ENCODE data around the gene CPAMD8. TPM values are rescaled to one million over a fixed set of nuclear protein-coding genes. Genes with fewer than 3 reads are reported as not detected.

The CPAMD8 gene
- total RNA-seq, 2 donors from 2014 or later, result 5.5 to 21.4 TPM

GRCh38 chr19:16860118-16860517 is 166.5 kb downstream of the CPAMD8 start:
- Histone ChIP-seq H3K27me3 (no peaks in the 10 kb centered on the region), H3K27ac (no peak overlapping the region), H3K4me1 (no peaks in the 10 kb centered on the region), H3K36me3 (peaks cover 29% of the 10 kb centered on the region), H3K9me3 (no peaks in the 10 kb centered on the region), H3K4me3 (no peak overlapping the region)
- TF ChIP-seq, protein P1, sequence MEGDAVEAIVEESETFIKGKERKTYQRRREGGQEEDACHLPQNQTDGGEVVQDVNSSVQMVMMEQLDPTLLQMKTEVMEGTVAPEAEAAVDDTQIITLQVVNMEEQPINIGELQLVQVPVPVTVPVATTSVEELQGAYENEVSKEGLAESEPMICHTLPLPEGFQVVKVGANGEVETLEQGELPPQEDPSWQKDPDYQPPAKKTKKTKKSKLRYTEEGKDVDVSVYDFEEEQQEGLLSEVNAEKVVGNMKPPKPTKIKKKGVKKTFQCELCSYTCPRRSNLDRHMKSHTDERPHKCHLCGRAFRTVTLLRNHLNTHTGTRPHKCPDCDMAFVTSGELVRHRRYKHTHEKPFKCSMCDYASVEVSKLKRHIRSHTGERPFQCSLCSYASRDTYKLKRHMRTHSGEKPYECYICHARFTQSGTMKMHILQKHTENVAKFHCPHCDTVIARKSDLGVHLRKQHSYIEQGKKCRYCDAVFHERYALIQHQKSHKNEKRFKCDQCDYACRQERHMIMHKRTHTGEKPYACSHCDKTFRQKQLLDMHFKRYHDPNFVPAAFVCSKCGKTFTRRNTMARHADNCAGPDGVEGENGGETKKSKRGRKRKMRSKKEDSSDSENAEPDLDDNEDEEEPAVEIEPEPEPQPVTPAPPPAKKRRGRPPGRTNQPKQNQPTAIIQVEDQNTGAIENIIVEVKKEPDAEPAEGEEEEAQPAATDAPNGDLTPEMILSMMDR (IDR thresholded peaks at IDR 0.05), result no peak
- DNase-seq (ENCODE audit: low spot score), result no peak

GRCh38 chr19:16859626-16860025 is 167.0 kb downstream of the CPAMD8 start:
- Histone ChIP-seq H3K4me3 (no peak overlapping the region), H3K27ac (no peak overlapping the region)
- no peak for DNase-seq (ENCODE audit: low spot score)

DNA sequence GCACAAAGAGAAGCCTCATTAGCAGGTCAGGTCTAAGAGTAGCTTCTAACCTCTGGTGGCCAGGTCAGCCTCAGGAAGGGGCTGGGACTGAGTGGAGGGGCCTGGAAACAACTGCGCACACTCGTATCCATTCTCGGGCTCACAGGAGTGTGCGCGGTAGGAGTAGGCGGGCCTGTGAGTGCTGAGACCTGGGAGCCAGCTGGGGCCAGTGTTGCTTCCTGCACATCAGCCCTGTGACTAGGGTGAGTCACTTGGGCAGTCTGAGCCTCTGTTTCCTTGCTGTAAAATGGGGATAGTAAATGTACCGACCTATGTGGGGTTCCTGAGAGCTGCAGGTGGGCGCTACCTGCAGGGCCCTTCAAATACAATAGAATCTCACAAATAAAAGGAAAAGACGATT is 170.5 kb downstream of the CPAMD8 start:
- H3K9me3 ChIP-seq, result no peaks in the 10 kb centered on the region
- no peaks in the 10 kb centered on the region for H3K4me1 ChIP-seq
- no peak overlapping the region for H3K4me3 ChIP-seq
- H3K36me3 ChIP-seq, result peaks cover 45% of the 10 kb centered on the region
- no peaks in the 10 kb centered on the region for H3K27me3 ChIP-seq
- no peak for DNase-seq (ENCODE audit: low spot score)
- no peak overlapping the region for H3K27ac ChIP-seq
- TF ChIP-seq, protein P1 (IDR thresholded peaks at IDR 0.05), result no peak

More at GRCh38 chr19:16859626-16860025, 167.0 kb downstream of the CPAMD8 start:
- H3K27me3 ChIP-seq, result no peaks in the 10 kb centered on the region
- TF ChIP-seq, protein P1 (IDR thresholded peaks at IDR 0.05), result no peak
- peaks cover 30% of the 10 kb centered on the region for H3K36me3 ChIP-seq
- no peaks in the 10 kb centered on the region for H3K9me3 ChIP-seq
- H3K4me1 ChIP-seq, result no peaks in the 10 kb centered on the region

DNA sequence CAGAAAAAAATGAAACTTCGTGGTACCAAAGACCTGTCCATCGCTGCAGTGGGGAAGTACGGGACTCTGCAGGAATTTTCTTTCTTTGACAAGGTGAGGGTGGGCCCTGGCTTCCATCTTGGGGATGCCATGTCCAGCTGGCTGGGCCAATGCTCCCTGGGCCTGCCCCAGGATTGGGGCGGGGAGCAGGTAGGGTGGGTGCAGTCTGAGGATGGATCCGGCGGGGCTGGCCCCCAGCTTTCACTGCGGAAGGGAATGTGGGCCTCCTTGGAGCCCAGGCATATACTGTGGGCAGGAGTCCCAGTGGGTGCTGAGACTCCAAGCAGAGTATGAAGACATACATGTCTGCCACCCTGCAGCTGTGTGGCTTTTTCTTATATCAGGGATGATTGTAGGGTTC is 173.5 kb downstream of the CPAMD8 start:
- Histone ChIP-seq H3K9me3 (no peaks in the 10 kb centered on the region), H3K4me1 (no peaks in the 10 kb centered on the region), H3K27ac (no peak overlapping the region), H3K4me3 (no peak overlapping the region), H3K27me3 (no peaks in the 10 kb centered on the region), H3K36me3 (peaks cover 65% of the 10 kb centered on the region)
- no peak for DNase-seq (ENCODE audit: low spot score)
- TF ChIP-seq, protein P1 (IDR thresholded peaks at IDR 0.05), result no peak

- DNase-seq (ENCODE audit: low spot score), result no peak
- no peak overlapping the region for H3K4me3 ChIP-seq
- no peaks in the 10 kb centered on the region for H3K27me3 ChIP-seq
- TF ChIP-seq, protein P1 (IDR thresholded peaks at IDR 0.05), result no peak
- H3K9me3 ChIP-seq, result no peaks in the 10 kb centered on the region
- H3K36me3 ChIP-seq, result peaks cover 81% of the 10 kb centered on the region
- H3K4me1 ChIP-seq, result no peaks in the 10 kb centered on the region
- no peak overlapping the region for H3K27ac ChIP-seq
Observed at GRCh38 chr19:16851031-16851712, 175.4 kb downstream of the CPAMD8 start.

DNA sequence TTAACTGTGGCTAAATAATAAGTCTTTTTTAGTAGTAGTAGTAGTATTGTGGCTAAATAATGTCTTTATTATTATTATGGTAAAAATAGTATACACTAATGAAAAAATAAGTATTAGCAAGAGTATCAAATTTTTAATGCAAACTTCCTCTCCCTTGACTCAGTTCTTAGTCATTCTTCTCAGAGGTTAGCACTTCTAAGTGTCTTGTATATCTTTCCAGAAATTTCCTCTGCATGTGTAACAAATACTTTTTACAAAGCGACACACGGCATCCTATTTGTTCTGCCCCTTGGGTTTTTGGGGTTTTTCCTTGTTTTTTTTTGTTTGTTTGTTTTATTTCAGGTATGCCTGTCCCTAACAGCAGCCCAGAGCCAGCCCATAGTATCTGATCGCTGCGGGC is 176.5 kb downstream of the CPAMD8 start:
- no peaks in the 10 kb centered on the region for H3K4me1 ChIP-seq
- no peaks in the 10 kb centered on the region for H3K9me3 ChIP-seq
- H3K36me3 ChIP-seq, result peaks cover 89% of the 10 kb centered on the region
- no peak overlapping the region for H3K27ac ChIP-seq
- no peak for DNase-seq (ENCODE audit: low spot score)
- H3K27me3 ChIP-seq, result no peaks in the 10 kb centered on the region
- TF ChIP-seq, protein P1 (IDR thresholded peaks at IDR 0.05), result no peak
- H3K4me3 ChIP-seq, result no peak overlapping the region

Data from right atrium auricular region (tissue), 2 donors.